ENCODE data around the gene IL4I1.

DNA sequence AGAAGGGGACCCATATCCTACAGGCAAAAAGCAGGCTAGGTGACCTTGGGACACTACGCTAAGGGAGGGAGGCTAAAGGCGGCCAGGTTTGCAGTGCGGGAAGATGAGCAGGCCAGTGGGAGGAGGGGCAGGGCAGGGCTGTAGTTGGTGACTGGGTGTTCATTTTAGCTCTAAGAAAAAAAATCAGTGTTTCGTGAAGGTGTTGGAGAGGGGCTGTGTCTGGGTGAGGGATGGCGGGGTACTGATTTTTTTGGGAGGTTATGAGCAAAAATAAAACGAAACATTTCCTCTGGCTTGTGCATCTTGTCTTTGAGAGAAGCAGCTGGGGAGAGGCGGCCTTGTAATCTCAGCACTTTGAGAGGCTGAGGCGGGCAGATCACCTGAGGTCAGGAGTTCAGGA lies 37.0 kb upstream of the IL4I1 start:
- TF ChIP-seq, protein P1, sequence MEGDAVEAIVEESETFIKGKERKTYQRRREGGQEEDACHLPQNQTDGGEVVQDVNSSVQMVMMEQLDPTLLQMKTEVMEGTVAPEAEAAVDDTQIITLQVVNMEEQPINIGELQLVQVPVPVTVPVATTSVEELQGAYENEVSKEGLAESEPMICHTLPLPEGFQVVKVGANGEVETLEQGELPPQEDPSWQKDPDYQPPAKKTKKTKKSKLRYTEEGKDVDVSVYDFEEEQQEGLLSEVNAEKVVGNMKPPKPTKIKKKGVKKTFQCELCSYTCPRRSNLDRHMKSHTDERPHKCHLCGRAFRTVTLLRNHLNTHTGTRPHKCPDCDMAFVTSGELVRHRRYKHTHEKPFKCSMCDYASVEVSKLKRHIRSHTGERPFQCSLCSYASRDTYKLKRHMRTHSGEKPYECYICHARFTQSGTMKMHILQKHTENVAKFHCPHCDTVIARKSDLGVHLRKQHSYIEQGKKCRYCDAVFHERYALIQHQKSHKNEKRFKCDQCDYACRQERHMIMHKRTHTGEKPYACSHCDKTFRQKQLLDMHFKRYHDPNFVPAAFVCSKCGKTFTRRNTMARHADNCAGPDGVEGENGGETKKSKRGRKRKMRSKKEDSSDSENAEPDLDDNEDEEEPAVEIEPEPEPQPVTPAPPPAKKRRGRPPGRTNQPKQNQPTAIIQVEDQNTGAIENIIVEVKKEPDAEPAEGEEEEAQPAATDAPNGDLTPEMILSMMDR (IDR thresholded peaks at IDR 0.05): no peak
- TF ChIP-seq POLR2A (IDR thresholded peaks at IDR 0.05): no peak

All from adrenal gland (tissue), 5 donors.